Small intestine (tissue), 7 donors: ENCODE data around the gene MYO1B. TPM values are rescaled to one million over a fixed set of nuclear protein-coding genes. Genes with fewer than 3 reads are reported as not detected.
A peak's percentile ranks its signal among the peaks of the same experiment; 100 is the strongest.

Experiments
- DNase-seq, 2 donors: peaks; one replicate each; pipeline versions ENCODE4 v3.0.0 to v3.0.0-alpha.2; 2013
- FAIRE-seq: peaks from 2 replicates; lab custom pipeline; 2012; peaks lifted over from hg19 to GRCh38; lab: Jason Lieb, UNC
- H3K27ac ChIP-seq, 3 donors: one replicate each; pipeline ENCODE4 v1.5.1; 2013; ENCODE audit warnings: low read length in 2 of 3, mild to moderate bottlenecking in 2 of 3, control low read depth in 1 of 3, inconsistent platforms in 1 of 3, low read depth in 1 of 3, moderate library complexity in 1 of 3
- H3K27me3 ChIP-seq, 3 donors: one replicate each; pipeline ENCODE4 v1.6.1; 2013; ENCODE audit warnings: low read length in 3 of 3, inconsistent platforms in 1 of 3; ENCODE audit not compliant: control insufficient read depth in 3 of 3, insufficient read depth in 3 of 3
- H3K36me3 ChIP-seq, 3 donors: one replicate each; pipeline ENCODE4 v1.6.1; 2013; ENCODE audit warnings: low read length in 3 of 3, inconsistent platforms in 1 of 3, low read depth in 1 of 3, mild to moderate bottlenecking in 1 of 3, moderate library complexity in 1 of 3; ENCODE audit not compliant: control insufficient read depth in 3 of 3, insufficient read depth in 2 of 3
- H3K4me1 ChIP-seq, 3 donors: one replicate each; pipeline ENCODE4 v1.6.1; 2013; ENCODE audit warnings: low read length in 2 of 3, inconsistent platforms in 1 of 3, low read depth in 1 of 3, mild to moderate bottlenecking in 1 of 3, moderate library complexity in 1 of 3; ENCODE audit not compliant: control insufficient read depth in 3 of 3, insufficient read depth in 2 of 3
- H3K4me3 ChIP-seq, 3 donors: one replicate each; pipeline ENCODE4 v1.5.1; 2013; ENCODE audit warnings: low read length in 3 of 3, control low read depth in 1 of 3, inconsistent platforms in 1 of 3, low read depth in 1 of 3, mild to moderate bottlenecking in 1 of 3, moderate library complexity in 1 of 3
- H3K9me3 ChIP-seq, 2 donors: one replicate each; pipeline ENCODE4 v1.6.1; 2013; ENCODE audit warnings: low read depth in 1 of 2, low read length in 1 of 2; ENCODE audit not compliant: control insufficient read depth in 2 of 2, insufficient read depth in 1 of 2
- WGBS, 3 donors: extraction: QIAGEN DNeasy Blood & Tissue Kit; methylation state at CpG; one replicate each; pipeline ENCODE4 v1.1.7; 2013; 5-methylcytosine and 5-hydroxymethylcytosine counted together
- polyA plus RNA-seq, 4 donors: library from polyadenylated mRNA; stranded (reverse) in 3 of 4; unstranded in 1 of 4; fragments of 200-250 nt in 3 of 4; fragments of 120-200 nt in 1 of 4; gene quantifications; one replicate each; pipeline versions ENCODE4 v1.2.1 to v1.2.3, GENCODE V29; 2013
- donor health status: healthy with polysubstance abuse.
- donor health status: control.
- donor health status: control.
- donor health status: Bipolar disorder and iron deficiency.
- donor health status: healthy.

The MYO1B gene
- polyA plus RNA-seq, 4 donors = 8.1 to 34.8 (median 12.9) TPM

GRCh38 chr2:191280834-191281756 lies 35.9 kb downstream of the MYO1B start:
- Histone ChIP-seq H3K4me3 (no peak overlapping the region), H3K4me1 (peaks cover 0 to 11% (median 0%) of the 10 kb centered on the region in 3 donors), H3K36me3 (peaks cover 0 to 8% (median 0%) of the 10 kb centered on the region in 3 donors), H3K27me3 (no peaks in the 10 kb centered on the region), H3K9me3 (no peaks in the 10 kb centered on the region), H3K27ac (no peak overlapping the region)
- DNase-seq = no peak
- 86 to 97% (median 92%) methylated on average over 13 of the region's 13 CpGs for WGBS, 3 donors
- FAIRE-seq = no peak

GRCh38 chr2:191285252-191285651 lies 40.0 kb downstream of the MYO1B start:
- Histone ChIP-seq H3K4me3 (no peak overlapping the region), H3K27ac (no peak overlapping the region), H3K9me3 (no peaks in the 10 kb centered on the region), H3K27me3 (no peaks in the 10 kb centered on the region), H3K4me1 (peaks cover 0 to 6% (median 0%) of the 10 kb centered on the region in 3 donors), H3K36me3 (peaks cover 0 to 6% (median 0%) of the 10 kb centered on the region in 3 donors)
- WGBS, 3 donors = 92 to 97% (median 93%) methylated on average over 11 of the region's 11 CpGs
- DNase-seq (no peak), FAIRE-seq (no peak)

GRCh38 chr2:191287820-191288219 lies 42.6 kb downstream of the MYO1B start:
- Histone ChIP-seq H3K27ac (no peak overlapping the region), H3K27me3 (no peaks in the 10 kb centered on the region), H3K4me1 (no peaks in the 10 kb centered on the region), H3K9me3 (no peaks in the 10 kb centered on the region), H3K36me3 (peaks cover 0 to 2% (median 0%) of the 10 kb centered on the region in 3 donors), H3K4me3 (no peak overlapping the region)
- FAIRE-seq (no peak), DNase-seq (no peak)
- 73 to 85% (median 84%) methylated on average over 4 of the region's 4 CpGs for WGBS, 3 donors

- no peak overlapping the region for H3K4me3 ChIP-seq
- 74 to 81% (median 79%) methylated on average over 7 of the region's 7 CpGs for WGBS, 3 donors
- H3K4me1 ChIP-seq = no peaks in the 10 kb centered on the region
- no peaks in the 10 kb centered on the region for H3K27me3 ChIP-seq
- no peaks in the 10 kb centered on the region for H3K9me3 ChIP-seq
- peaks cover 0 to under 1% (median 0%) of the 10 kb centered on the region in 3 donors for H3K36me3 ChIP-seq
- H3K27ac ChIP-seq = no peak overlapping the region
- no peak for FAIRE-seq
- DNase-seq = no peak
Measured at GRCh38 chr2:191289049-191289448, 43.8 kb downstream of the MYO1B start.

GRCh38 chr2:191291471-191291870 lies 46.3 kb downstream of the MYO1B start:
- Histone ChIP-seq H3K27me3 (no peaks in the 10 kb centered on the region), H3K27ac (peak overlapping the region in 1 of 3 donors; percentile 45), H3K4me1 (no peaks in the 10 kb centered on the region), H3K36me3 (no peaks in the 10 kb centered on the region), H3K4me3 (no peak overlapping the region), H3K9me3 (no peaks in the 10 kb centered on the region)
- FAIRE-seq = no peak
- WGBS, 3 donors = 58 to 68% (median 63%) methylated on average over 2 of the region's 2 CpGs
- DNase-seq = no peak

- Histone ChIP-seq H3K4me3 (no peak overlapping the region), H3K4me1 (no peaks in the 10 kb centered on the region), H3K36me3 (no peaks in the 10 kb centered on the region), H3K9me3 (no peaks in the 10 kb centered on the region), H3K27me3 (no peaks in the 10 kb centered on the region), H3K27ac (no peak overlapping the region)
- no peak for DNase-seq
- no peak for FAIRE-seq
Measured at GRCh38 chr2:191292869-191293268, 47.7 kb downstream of the MYO1B start.

GRCh38 chr2:191295088-191295487 lies 49.9 kb downstream of the MYO1B start:
- no peaks in the 10 kb centered on the region for H3K9me3 ChIP-seq
- no peaks in the 10 kb centered on the region for H3K36me3 ChIP-seq
- peak overlapping the region in 1 of 3 donors; percentile 50 for H3K27ac ChIP-seq
- no peak for DNase-seq
- 26 to 34% (median 32%) methylated on average over 3 of the region's 3 CpGs for WGBS, 3 donors
- no peak overlapping the region for H3K4me3 ChIP-seq
- no peak for FAIRE-seq
- H3K4me1 ChIP-seq = no peaks in the 10 kb centered on the region
- no peaks in the 10 kb centered on the region for H3K27me3 ChIP-seq

- no peaks in the 10 kb centered on the region for H3K9me3 ChIP-seq
- no peaks in the 10 kb centered on the region for H3K36me3 ChIP-seq
- WGBS, 3 donors = 72 to 91% (median 85%) methylated on average over 8 of the region's 8 CpGs
- FAIRE-seq (no peak), DNase-seq (no peak)
- H3K4me3 ChIP-seq = no peak overlapping the region
- no peaks in the 10 kb centered on the region for H3K27me3 ChIP-seq
- H3K27ac ChIP-seq = no peak overlapping the region
- no peaks in the 10 kb centered on the region for H3K4me1 ChIP-seq
Measured at GRCh38 chr2:191296083-191297006, 51.1 kb downstream of the MYO1B start.
